Activated CD4-positive, alpha-beta T cell treated with anti-CD3 and anti-CD28 coated beads, Interleukin-2, Interleukin-6, amounts not matched to agents 100 ng/mL and 50 ng/mL, durations not matched to agents 16 hours and 8 hours (primary cell): Measurements from ENCODE around the gene TM7SF2.
"Not testable (repeated sequence)": the region's sequence is repeated elsewhere in the genome, so short reads cannot be mapped to it uniquely, and the experiment has no call there.

Experiments used
- DNase-seq: peaks from one replicate; pipeline ENCODE4 v3.0.0-alpha.2; 2020

TM7SF2 gene

DNA sequence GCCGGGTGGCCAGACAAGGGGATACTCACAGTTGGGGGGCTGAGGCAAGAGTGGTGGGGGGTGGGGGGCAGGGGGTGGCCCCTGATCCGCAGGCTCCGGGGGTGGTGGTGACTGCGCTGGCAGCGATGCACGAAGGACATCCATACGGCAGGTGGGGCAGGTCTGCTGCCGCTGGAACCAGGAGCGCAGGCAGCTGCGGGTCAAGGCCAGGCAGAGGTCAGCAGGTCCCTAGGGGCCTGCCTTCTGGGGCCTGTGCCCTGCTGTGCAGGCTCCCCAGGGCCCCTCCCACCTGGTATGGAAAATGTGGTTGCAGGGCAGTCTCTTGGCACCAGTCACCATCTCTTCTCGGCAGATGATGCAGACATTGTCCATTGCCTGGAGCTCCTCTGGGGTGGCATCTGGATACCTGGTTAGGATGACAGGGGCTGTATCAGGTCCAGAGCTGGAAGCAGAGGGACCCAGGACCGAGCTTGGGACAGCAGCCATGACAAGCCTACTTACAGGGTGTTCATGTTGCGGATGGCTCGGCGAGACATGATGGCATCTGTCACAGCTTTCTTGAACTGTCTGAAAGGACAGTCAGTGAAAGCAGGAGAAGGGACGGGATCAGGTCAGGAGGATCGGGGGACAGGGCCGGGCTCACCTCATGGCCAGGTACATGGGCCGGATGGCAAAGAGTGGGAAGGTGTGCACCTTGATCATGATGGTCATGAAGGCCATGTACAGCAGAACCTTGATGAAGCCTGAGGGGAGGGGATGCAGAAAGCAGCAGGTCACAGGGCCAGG lies 19.2 kb downstream of the TM7SF2 start:
- no peak for DNase-seq

DNA sequence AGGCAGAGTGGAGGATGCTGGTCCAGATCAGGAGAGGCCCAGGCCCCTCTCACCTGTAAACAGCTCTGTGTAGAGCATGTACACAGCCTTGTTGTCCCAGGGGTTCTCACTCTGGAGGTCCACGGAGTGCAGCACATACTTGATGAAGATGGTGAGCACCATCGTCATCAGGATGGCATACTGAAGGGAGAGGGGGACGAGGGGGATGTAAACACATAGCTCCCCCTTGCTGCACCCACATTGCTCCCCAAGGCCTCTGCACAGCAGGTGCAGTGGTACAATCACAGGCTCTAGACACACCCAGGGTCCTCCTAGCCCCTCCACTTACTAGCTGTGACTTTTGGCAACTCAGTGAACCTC lies 19.7 kb downstream of the TM7SF2 start:
- DNase-seq, result no peak

DNA sequence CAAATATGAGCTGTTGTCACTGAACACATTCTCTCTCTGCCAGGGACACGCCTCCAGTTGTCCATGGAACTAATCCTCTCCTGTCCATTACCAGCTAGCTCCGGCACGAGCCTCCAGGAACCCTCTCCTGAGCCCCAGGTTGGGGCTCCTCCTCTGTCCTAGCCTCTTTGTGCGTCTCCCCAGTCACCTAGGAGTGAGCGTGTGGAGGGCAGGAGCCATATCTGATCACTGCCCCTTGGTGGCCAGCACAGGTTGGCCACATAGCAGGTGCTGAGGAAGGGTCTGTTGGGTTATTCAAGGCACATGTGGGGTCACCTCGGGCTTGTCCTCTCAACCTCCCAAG lies 20.2 kb downstream of the TM7SF2 start:
- DNase-seq, result no peak

DNA sequence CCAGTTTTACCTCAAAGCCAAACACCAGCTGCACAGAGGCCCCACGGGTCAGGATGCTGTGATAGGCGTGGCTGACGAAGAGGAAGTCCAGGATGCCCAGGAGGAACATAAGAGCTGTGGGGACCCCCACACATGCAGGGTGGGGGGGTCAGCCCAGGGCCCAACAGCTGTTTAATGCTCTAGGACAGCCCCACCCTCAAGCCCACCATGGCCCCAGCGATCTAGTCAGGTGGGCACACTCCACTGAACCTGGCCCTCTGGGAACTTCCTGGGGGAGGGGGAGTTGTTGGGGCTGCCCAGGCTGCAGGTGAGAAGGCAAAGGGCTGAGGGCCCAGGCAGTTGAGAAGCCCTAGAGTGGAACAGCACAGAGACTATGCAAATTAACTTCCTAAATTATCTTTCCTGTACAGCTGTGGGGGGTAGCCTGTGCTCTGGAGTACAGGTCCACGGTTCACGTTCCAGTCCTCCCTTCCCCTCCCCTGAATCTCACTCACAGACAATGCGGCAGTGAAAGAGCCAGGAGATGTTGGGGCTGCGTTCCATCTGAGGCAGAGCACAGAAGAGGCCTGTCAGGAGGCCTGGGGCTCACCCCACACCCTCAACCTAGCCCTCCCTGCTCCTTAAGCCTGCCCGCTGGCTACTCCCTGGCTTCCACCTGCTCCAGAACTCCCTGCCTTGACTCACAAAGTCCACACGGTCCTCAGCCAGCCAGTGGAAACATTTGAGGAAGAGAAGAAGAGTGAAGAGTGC lies 20.7 kb downstream of the TM7SF2 start:
- DNase-seq, result no peak

DNA sequence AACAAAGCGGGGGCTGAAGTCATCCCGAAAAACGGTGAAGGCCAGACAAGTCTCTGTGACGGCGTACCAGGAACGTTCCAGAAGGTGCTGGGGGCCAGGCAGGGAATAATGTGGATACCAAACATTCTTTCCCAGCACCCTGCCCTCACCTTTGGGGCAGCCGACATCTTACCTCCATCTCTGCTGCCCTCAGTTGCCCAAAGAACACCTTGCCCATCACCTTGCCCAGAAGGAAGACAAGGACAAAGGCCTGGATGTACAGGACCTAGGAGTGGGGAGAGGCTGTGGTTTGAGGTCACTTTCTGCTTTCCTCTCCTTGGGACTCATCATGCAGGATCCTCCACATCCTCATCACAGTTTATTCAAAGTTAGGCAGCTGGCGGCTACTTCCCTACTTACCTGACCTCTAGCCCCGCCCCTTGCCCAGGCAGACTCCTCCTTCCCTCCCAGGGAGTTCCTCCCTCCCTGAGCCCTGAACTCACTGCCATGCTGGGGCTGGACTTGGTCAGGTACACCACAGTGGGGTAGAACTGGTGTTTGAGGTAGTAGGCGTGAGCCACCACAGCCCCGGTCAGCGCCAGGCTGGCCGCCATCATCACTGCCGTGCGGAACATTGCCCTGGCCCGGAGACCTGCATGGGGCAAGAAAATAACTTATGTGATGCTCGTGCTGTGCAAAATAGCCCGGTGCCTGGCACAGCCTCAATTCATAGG lies 21.5 kb downstream of the TM7SF2 start:
- peak; percentile 67 for DNase-seq

DNA sequence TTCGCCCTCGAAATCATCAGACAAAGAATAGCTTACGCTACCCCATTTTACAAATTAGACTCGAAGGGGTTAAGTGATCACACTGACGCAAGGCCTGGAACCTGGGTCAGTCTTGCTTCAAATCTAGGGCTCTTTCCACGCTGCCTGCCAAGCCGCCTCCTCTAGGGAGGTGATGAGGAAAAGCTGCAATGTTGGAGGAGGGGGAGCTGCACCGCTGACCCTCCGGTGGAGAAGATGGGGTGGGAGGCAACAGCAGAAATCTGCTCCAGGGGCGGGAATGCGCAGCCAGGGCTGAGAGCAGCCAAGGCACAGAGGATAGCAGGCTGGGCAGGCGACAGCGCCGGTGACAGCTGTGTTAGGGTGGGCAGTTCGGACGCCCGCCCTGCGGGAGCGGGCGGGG lies 22.1 kb downstream of the TM7SF2 start:
- no peak for DNase-seq

DNA sequence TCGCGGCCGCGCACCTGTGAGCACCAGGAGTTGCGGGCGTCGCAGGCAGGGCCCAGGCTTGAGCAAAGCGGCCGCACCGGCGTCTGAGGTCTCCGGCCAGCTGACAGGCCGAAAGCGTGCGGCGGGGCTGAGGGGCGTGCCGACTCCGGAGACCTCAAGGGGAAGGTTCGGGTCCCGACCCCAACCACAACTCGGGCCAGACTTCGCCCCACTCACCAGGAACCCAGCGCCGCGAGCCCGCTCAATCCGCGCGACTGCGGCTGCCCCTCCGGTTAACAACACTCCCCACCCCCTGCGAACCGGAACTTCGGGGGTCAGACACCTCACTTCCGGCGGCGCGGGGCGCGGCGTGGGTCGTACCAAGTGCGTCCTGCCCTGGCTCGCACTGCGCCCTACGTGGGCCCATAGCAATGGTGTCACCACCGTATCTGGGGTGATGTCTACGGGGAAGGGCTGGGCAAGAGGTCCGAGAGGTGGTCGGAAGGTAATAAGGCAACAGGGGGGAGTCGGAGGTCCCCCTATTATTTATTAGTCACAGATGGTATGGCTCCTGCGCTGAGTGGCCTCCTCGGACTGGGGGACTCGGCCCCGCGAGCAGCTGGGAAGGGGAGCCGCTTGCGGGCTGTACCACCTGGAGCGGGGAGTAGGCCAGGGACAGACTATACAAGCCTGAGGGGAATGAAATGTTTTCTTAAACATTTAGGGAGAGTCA lies 22.7 kb downstream of the TM7SF2 start, which contains the start of gene SYVN1:
SYVN1 (minus strand) TSS at position 280 of the 712 bp plus-strand sequence. CDS start 918 bp downstream, outside the sequence.
- peak; percentile 93 for DNase-seq

DNA sequence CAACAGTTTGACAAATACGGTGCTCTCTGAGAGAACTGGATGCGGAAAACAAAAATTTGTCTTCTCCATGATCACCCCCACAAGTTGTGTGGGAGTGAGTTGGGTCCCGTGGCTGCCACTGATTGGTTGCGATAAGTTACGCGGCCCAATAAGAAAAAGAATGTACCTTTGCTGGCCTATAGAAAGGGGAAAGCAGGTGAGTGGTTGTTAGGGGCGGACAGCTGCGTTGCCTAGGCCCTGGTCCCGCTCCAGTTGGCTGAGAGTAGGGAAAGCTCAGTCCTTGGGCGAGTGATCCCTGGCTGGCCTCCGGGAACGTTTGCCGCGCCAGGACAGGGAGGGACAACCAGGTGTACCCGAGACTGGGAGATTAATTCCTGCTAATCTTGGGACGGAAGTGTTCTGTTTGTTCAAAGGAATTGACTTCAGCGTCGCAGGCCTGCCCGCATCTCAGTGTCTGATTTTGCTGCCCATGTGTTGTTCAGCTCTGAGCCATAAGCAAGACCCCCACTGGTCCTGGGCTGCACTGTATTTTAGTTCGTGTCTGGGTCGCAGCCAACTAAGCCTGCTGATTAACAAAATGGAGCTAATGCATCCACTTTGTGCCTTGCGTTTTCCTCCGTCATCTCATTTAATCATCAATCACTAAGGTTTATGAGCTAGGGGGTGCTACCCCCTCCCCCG lies 23.4 kb downstream of the TM7SF2 start:
- peak; percentile 93 for DNase-seq

DNA sequence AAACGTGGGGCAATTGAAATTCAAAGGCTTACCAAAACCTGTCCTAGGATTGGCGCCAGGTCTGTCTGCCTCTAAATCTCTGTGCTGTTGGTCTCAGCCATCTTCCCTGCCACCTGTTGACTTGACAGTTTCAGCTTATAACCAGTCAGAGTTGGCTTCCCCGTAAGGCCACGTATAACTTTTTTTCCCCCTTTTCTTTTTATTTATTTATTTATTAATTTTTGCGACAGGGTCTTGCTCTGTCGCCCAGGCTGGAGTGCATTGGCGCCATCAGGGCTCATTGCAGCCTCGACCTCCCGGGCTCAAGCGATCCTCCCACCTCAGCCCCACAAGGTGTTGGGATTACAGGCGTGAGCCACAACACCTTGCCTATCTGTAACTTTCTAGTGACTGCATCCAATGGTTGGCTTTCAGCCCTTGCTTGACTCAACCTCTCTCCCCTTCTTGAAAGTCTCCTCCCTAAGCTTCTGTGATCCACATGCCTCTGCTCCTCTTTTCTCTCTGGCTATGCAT lies 24.0 kb downstream of the TM7SF2 start:
- no peak for DNase-seq

DNA sequence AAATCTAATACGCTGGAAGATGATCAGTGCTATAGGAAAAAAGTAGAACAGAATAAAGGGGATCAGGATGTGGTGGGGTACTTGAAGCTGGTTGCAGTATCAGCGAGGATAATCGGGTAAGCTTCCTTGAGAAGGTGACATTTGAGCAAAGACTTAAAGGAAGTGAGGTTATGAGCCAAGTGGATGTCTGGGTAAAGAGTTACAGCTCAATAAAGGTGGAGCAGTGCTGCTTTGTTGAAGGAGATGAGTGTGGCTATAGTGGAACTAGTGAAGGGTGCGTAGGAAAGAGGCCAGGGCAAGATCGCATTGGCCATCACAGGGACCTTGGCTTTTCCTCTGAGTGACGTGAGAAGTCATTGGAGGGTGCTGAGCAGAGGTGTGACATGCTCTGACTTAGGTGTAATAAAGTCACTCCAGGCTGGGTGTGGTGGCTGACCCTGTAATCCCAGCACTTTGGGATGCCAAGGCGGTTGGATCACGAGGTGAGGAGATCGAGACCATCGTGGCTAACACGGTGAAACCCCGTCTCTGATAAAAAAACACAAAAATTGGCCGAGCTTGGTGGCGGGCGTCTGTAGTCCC lies 24.9 kb downstream of the TM7SF2 start:
- no peak for DNase-seq

DNA sequence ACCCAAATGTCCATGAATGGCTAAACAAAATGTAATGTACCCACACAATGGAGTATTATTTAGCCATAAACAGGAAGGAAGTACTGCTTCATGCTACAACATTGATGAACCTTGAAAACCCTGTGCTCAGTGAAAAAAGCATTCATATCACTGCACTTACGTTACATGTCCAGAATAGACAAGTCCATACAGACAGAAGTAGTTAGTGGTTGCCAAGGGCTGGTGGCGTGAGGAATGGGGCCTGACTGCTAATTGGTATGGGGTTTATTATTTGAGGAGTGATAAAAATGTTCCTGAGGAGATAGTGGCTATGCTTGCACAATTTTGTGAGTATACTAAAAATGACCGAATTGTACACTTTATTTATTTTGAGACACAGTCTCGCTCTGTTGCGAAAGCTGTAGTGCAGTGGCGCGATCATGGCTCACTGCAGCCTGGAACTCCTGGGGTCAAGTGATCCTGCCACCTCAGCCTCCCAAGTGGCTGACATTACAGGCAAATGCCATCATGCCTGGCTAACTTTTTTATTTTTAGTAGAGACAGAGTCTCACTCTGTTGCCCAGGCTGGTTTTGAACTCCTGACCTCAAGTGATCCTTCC lies 30.3 kb downstream of the TM7SF2 start:
- no peak for DNase-seq

DNA sequence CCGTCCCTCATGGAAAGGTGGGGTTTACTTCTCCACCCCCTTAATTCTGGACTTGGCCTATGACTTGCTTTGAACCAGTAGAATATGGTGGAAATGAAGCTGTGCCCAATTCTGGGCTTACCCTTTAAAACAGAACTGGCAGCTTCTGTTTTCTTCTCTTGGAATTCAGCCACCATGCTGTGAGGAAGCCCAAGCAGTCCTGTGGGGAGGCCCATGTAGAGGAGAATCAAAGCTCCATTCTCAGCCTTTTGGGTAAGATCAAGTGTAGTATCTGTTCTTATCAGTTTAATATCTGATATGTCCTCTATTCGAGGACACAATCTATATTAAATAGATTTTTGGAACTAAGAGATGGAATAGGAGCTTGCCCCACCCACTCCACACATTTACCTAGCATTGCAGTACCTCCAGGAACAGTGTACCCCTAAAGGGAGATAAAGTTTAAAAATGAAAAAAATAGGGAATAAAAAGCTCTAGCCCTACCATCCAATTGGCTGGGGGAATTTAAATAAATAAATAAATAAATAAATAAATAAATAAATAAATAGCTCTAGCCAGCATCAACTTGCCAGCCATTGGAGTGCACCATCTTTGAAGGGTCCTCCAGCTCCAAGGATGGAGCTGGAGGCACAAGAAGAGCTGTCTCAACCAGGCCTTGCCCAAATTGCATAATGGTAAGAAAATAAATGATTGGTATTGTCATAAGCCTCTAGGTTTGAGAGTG lies 35.8 kb downstream of the TM7SF2 start:
- DNase-seq, result no peak

DNA sequence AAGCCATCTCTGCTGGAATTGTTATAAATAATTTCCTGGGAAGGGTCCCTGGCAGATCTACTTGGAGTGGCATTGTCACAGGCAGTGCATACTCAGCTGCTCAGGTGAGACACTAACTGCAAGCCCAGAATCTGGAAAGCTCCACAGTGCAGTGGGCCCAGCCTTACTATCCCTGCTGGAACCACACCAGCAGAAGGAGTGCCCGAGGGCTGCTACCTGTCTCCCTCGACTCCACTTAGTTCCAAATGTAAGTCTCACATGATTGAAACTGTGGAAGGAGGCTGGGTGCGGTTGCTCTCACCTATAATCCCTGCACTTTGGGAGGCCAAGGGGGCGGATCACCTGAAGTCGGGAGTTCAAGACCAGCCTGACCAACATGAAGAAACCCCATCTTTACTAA lies 37.0 kb downstream of the TM7SF2 start:
- no peak for DNase-seq

DNA sequence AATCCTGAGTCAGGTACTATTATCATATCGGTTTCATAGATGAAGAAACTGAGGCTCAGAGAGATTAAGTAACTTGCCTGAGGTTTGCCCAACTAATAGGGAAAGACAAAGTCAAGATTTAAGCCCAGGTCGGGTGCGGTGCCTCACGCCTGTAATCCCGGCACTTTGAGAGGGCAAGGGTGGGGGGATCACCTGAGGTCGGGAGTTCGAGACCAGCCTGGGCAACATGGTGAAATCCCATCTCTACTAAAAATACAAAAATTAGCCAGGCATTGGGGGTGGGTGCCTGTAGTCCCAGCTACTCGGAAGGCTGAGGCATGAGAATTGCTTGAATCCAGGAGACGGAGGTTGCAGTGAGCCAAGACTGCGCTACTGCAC lies 38.4 kb downstream of the TM7SF2 start:
- DNase-seq, result not testable (repeated sequence)

DNA sequence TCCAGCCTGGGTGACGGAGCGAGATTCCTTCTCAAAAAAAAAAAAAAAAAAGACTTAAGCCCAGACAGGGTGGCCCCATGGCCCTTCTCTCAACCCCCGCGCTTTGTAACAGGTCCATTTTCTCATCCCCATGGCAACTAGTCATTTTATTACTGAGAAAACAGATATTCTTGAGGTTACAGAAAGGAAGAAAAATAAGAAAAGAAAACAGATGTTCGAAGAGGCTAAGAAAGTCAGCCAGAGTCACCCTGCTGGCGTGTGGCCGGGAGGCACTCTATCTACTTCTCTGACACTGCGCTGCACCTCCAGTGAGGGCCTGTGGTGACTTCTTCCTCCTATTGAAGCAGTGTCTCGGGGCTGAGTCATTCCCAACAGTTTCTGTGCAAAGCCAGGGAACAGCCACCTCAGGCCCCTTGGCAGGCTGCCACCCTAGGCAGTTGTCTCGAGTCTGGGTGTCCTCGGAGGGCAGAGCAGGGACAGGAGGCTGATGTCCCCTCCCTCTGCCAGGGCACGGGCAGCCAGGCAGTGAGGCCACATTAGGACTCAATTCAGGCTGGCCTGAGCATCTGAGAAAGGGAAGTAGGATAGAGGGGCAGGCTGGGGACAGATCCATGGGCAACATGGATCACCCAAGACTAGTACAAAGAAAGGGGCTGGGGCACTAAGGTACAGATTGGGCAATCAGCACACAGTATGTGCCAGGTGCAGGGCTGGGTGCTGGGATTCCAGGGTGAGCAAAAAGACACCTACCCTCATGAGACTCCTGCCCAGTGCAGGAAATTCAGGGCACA lies 39.0 kb downstream of the TM7SF2 start:
- peak; percentile 35 for DNase-seq

DNA sequence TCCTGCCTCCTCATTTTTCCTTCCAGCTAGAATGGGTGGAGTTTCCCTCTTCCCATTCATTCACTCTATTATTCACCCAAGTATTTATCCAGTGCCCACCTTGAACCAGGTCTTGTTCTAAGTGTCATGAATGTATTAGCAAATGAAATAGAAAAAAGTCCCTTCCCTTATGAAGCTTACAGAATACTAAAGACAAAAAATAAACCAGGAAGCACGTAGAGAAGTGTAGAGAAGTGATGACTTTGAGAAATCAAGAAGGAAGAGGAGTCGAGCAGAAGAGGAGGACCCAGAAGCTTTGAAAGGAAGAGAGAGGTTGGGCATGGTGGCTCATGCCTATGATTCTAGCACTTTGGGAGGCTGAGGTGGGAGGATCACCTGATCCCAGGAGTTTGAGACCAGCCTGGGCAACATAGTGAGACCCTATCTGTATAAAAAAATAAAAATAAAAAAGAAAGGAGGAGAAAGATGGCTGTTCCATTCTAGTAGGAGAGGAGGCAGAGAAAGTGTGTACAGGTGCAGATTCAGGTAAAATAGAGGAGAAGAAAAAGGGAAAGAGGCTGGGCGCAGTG lies 39.7 kb downstream of the TM7SF2 start:
- DNase-seq, result no peak

DNA sequence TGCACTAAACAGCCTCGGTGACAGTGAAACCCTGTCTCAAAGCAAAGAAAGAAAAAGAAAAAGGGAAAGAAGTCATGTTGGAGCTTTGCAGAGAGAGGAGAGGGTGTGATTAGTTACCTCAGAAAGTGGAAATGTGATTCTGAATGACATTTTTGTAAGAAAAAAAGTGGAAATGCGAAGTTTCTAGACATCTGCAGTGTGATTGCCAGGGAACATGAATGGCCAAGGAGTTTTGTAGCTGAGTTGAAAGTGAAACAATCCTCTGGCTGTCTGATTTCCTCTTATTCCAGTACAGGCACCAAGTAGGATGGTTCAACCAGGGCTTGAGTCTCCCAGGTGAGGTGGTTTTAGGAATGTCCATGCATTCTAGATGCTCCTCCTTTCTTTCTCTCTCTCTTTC lies 40.5 kb downstream of the TM7SF2 start:
- DNase-seq, result no peak

DNA sequence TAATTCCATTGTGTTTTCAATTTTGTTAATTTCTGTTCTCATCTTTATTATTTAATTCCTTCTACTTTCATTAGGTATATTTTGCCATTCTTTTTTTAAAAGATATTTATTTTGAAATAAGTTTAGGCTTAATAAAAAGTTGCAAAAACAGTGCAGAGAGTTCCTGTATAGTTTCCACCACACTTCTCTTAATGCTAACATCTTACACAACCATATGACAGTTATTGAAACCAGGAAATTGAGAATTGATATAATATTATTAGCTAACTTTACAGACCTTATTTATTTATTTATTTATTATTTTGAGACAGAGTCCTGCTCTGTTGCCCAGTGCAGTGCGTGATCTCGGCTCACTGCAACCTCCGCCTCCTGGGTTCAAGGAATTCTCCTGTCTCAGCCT lies 44.6 kb downstream of the TM7SF2 start:
- DNase-seq, result no peak

DNA sequence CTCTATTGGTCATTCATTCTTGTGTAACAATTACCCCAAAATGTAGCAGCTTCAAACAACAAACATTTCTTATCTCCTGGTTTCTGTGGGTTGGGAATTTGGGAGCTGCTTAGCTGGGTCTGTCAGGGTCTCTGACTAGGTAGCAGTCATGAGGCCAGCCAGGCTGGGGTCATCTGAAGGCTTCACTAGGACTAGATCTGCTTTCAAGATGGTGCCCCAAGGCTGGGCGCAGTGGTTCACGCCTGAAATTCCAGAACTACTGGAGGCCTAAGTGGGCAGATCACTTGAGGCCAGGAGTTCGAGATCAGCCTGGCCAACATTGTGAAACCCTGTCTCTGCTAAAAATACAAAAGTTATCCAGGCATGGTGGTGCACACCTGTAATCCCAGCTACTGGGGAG lies 45.3 kb downstream of the TM7SF2 start:
- no peak for DNase-seq

DNA sequence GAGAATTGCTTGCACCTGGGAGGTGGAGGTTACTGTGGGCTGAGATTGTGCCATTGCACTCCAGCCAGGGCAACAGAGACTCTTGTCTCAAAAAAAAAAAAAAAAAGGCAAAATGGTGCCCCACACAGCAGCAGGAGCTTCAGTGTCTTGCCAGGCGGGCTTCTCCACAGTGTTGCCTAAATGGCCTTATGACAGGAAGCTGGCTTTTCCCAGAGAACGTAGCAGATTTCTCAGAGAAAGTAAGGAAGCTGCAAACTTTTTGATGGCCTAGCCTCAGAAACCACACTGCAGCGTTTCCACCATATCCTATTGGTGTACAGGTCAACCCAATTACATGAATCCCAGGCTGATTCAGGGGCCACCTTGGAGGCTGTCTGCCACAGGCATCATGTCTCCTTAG lies 45.7 kb downstream of the TM7SF2 start:
- no peak for DNase-seq
